Keratinocyte (primary cell): ENCODE measurements around the gene S1PR3.

Experiments
- CTCF ChIP-seq, 3 experiments: IDR thresholded peaks in 1 of 3; conservative IDR thresholded peaks in 1 of 3; optimal IDR thresholded peaks in 1 of 3; 2 replicates in 2 of 3; 3 replicates in 1 of 3; pipeline versions ENCODE3 to v1.5.1; 2011; ENCODE audit warnings: low read length in 3 of 3, mild to moderate bottlenecking in 3 of 3, moderate library complexity in 2 of 3, control low read depth in 1 of 3, inconsistent platforms in 1 of 3; ENCODE audit not compliant: insufficient read depth in 2 of 3; ENCODE audit errors: extremely low read depth in 1 of 3
- EZH2 ChIP-seq: IDR thresholded peaks from one replicate; pipeline ENCODE4 v1.6.1; 2012; ENCODE audit warnings: inconsistent platforms, mild to moderate bottlenecking, low read length, moderate library complexity

GRCh38 chr9:88953381-88954029, 37.8 kb upstream of the S1PR3 start:
- TF ChIP-seq CTCF (optimal IDR thresholded peaks at IDR 0.05 in 1 of 3, IDR thresholded peaks at IDR 0.05 in 1 of 3, conservative IDR thresholded peaks at IDR 0.05 in 1 of 3; ENCODE audit: extremely low read depth in 1 of 3, insufficient read depth in 2 of 3, low read length in 3 of 3): no peak
- TF ChIP-seq EZH2: no peak
